GDM1 (cell line): ENCODE measurements around the gene ADAT3.
A peak's percentile ranks its signal among the peaks of the same experiment; 100 is the strongest.

Experiments
- DNase-seq: peaks from one replicate; lab custom pipeline; 2025; lab: John Stamatoyannopoulos, UW

The ADAT3 gene

GRCh38 chr19:1938071-1938470 lies 32.9 kb downstream of the ADAT3 start:
- no peak for DNase-seq

GRCh38 chr19:1941146-1942077 lies 36.2 kb downstream of the ADAT3 start, which contains the start of gene CSNK1G2:
TSS of gene CSNK1G2 (plus strand) at chr19:1941172. CDS start at chr19:1969773, 28,601 bp downstream.
- DNase-seq = no peak

GRCh38 chr19:1942078-1942933 lies 37.1 kb downstream of the ADAT3 start:
- DNase-seq = peak; percentile 67

DNA sequence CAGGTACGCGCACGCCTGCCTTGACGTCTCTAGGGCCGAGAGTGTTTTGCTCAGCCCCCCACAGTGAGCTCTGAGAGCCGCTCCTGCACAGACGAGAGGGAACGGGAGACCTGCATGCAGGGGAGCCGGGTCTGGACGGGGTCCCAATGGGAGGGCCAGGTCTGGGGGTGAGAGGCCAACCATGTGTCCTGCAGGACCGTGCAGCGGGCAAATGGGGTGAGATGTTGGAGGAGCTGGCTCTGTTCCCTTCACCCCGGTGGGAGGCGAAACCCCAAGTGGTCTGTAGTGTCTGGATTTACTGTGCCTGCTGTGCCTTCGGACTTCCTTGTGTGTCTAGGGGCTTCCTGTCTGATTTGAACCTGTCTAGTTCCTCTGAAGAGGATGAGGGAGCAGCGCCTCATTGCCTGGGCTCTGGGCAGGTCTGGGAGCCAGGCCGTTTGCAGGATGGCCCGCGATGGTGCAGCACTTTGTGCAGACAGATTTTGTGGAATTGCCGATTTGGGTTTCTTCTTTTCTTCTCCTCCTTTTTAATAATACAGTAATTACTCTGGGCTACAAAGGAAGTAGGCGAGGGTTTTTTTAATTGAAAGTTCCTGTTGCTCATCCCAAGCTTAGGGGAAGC lies 37.8 kb downstream of the ADAT3 start:
- DNase-seq = no peak

DNA sequence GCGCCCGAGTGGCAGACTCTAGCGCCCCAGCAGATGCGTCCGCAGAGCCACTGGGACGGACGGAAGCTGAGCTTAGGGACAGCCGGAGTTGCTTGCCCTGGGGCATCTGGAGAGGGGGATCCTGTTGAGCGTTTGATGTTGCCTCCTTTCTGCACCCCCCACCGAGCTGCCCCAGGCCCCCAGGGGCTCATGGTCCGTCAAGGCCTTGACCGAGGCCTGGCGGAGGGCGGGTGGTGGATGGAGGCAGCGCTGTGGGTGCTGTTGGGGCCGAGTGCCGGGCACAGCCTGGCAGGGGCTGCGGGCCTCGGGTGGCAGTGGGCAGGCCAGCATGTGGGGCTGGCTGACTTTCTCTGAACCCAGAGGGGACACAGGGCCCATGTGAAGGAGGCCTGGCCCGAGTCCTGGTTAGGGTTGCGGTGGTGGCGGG lies 38.5 kb downstream of the ADAT3 start:
- no peak for DNase-seq

GRCh38 chr19:1944088-1944915 lies 39.1 kb downstream of the ADAT3 start:
- no peak for DNase-seq

GRCh38 chr19:1944916-1945561 lies 39.8 kb downstream of the ADAT3 start:
- DNase-seq = no peak

- DNase-seq = peak; percentile 11
Measured at GRCh38 chr19:1945899-1946298, 40.7 kb downstream of the ADAT3 start.

DNA sequence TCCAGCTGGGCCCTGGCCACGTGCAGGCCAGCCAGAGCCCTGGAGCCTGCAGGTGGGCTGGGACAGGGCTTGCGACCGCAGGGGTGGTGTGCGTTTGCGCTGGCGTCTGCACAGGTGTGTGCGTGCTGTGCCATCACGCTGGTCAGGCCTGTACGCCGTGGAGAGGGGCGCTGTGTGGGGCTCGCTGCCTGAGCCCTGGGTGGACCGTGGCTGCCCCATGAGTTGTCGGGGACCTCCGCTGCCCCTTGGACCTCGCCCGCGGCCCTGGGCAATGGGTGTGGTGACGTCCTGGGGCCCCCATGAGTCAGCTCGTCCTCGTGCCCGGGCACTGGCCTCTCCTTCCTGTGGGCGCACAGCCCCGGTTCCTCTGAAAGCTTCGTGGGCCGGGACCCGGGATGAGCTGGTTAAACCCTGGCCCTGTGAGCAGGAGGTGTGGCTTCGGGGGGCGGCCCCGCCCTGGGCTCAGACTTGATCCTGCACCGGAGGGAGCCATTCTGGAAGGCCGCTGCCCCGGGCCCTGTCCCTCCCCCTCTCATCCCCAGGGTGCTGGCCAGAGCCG lies 42.5 kb downstream of the ADAT3 start:
- DNase-seq = no peak

DNA sequence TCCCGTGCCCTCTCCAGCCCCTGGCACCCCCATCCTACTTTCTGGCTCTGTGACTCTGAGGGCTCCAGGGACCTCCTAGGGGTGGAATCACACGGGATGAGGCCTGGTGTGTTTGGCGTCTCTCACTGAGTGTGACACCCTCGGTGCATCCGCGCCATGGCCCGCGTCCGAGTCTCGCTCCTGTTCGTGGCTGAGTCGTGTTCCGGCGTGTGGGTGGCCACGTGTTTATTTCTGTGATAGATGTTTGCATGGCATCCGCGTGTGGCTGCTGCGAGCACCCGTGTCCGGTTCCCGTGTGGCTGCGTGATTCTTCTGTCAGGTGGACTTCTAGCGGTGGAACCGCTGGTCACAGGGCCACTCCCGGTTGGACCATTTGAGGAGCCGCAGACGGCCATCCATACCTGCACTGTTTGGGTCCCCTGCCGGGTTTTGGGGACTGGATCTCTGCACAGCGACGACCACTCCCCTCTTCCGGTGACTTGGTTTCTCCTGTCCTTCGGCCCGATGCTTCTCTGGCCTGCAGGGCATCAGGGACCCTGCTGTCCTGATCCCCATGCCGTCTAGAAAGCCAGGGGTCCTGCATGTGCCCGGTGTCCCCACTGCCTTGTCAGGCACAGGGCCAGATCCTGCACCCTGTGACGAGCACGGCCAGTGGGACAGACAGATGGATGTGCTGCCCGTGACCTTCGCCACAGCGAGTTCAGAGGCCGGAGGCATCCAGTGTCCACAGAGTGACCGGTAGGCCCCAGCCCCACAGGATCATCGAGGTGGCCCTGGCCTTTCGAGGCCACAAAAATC lies 44.3 kb downstream of the ADAT3 start:
- no peak for DNase-seq

DNA sequence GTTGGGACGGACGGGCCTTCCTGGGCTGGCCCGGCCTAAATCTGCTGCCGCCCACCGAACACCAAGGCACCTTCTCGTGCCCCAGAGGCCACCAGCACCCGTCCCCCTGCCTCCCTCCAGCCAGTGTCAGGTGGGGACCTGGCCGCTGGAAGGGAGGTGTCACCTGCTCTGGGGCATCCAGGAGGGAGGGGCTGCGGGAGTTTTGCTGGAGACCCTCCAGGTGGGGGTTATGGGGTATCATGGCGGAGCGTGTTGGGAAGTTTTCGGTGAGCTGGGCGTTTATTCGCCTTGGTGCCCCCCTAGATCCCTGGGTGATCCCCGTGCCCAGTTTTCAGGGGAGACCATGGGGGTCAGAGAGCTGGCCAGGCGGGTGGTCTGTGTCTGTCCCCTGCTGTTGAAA lies 45.4 kb downstream of the ADAT3 start:
- no peak for DNase-seq

GRCh38 chr19:1952635-1953034 lies 47.4 kb downstream of the ADAT3 start:
- DNase-seq = no peak

DNA sequence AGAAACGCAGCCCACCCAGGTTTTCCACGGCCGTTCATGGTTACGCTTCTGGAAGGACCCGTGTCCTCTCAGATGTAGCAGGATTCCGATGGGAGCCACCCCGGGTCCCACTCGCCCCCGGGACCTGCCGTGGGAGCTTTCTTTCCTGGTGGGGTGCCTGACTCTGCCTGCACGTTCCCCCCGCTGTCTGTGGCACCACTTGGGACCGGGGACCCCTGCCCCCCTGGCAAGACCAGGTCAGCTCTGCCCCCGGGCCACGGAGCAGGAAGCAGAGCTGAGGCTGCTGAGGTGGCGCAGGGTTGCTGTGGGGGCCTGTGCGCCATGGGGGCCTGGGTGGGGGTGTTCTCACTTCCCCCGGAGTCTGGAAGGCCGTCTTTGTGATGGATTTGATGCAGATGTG lies 47.8 kb downstream of the ADAT3 start:
- no peak for DNase-seq

DNA sequence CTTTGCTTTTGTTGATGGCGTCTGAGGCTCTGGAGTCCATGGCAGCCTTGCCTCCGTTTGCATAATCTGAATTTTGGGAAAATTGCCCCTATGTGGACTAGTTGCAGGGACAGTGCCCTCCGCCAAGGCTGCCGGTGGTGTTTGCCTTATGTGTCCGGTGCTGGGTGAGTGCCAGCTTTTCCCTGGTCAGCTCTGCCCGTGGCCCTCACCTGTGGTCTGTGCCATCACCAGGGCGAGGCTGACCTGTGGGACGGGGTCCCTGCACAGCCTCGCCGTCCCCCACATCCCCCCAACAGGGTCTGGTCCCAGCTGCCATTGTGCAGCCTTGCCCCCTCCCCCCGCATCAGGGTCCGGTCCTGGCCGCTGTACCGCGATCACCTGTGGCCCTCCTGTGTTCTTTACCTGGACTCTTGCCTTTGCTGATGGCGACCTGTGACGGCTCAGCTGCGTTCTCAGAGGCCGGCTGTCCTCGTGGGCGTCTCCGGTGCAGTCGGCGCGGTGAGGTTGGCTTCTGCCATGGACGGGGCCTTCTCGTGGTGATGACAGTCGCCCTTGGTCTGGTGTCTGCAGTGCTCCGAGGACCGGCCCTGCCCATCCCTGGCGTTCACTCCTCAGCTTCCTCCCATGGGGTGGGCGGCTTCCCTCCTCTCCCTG lies 48.4 kb downstream of the ADAT3 start:
- no peak for DNase-seq

DNA sequence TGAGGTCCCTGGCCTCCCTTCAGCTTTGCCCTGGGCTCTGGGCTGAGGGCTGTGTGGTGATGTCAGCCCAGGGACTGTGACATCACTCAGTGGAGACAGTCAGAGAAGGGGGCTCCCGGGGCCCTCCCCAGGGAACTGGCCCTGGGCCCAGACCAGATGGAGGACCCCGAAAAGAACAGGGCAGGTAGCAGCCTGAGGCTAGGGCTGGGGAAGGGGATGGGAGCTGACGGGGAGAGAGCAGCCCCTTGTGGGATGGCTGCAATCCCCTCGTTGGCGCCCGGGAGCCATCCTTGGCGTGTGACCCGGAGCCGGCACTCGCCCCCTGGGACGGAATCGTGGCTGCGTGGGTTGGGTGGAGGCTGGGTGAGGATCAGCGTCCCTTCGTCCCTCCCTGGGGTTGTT lies 49.3 kb downstream of the ADAT3 start:
- DNase-seq = no peak

DNA sequence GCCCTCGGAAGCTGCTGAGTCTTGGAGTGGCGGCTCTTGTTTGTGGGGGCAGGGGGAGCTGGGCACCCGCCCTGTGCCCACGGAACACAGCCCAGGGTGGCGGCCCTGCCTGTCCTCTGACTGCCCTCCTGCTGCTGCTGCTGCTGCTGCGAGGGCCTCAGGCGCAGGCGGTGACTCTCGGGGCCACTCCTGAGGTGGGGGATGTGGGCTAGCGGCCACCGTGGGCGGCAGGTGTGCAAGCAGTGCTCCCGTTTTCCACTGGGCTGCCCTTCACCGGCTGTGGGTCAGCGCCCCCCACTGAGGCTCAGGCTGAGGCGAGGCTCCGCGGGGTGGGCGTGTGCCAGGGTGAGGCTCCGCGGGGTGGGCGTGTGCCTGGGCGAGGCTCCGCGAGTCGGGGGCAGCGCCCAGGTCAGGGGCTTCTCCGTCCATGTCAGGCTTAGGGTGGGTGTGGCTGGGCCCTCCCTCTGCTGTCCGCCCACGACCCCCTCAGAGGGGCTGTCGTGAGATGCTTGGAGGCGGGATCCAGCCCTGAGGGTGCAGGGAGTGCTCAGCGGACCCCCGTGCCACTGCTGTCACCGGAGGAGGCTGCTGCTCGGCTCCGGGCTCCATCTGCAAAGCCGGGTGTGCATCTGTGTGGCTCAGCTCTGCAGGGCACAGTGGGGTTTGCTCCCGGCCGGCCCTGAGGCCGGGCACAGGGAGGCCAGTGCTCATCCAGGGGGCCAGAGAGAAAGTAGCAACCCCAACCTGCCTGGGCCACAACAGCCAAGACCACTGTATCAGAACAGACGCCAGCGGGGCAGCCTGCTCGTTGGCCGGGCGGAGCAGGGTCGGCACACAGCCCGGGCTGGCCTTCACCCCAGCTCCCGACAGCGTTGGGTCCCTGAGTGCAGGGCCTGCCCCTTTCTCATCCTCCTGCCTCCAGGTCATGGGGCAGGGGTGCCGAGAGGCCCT lies 50.2 kb downstream of the ADAT3 start:
- DNase-seq = no peak

- DNase-seq = no peak
Measured at GRCh38 chr19:1956122-1956494, 50.9 kb downstream of the ADAT3 start.

DNA sequence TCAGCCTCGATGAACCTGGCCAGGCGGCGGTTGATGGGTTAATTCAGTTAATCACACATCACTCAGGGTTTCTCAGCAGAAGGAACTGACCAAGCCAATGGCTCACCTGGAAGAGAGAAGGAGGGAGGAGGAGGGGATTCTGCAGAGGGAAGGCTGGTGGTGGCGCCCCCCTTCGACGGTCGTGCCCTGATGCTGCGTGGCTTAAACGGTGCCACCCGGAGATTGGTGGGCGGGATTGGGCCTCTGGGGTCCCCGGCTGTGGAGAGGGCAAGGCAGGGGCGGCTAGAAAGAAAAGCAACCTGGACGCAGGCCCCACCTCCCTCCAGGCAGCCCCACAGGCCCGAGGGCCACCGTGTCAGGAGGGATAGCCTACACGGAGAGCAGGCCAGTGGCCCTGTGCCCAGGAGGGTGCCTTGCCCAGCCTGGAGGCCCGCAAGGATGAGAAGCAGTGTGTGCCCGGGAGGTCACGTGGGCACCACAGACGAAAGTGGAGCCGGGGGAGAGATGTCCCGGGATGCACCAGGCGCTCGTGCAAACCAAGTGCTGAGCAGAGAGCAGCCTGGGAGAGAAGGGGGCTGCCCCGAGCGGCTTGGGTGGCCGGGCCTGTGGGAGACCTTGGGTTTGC lies 51.8 kb downstream of the ADAT3 start:
- no peak for DNase-seq
